Measurements from ENCODE around the gene TMEM238.

The TMEM238 gene

DNA sequence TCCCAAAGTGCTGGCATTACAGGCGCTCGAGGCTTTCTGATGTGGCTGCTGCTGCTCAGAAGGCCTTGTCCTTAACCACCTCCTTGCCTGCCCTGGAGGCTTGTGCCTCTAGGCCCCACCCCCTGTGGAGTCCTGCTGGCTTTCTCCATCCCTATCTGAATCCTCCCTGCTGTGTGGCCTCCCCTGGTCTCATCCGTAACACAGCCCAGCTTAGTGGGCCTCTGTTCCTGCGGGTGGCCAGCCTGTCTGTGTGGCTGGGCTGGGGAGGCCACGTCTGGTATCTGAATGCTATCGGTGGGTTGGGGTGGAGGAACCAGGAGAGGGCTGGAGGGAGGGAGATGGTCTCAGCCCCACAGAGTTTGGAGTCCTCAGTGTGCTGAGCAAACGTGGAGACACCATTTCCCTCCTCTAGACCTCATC lies 6.4 kb upstream of the TMEM238 start:
- peak overlapping the region; percentile 98 for H3K27ac ChIP-seq
- no peak for TF ChIP-seq ZFX (IDR thresholded peaks at IDR 0.05; ENCODE audit: borderline replicate concordance)
- TF ChIP-seq, protein P1, sequence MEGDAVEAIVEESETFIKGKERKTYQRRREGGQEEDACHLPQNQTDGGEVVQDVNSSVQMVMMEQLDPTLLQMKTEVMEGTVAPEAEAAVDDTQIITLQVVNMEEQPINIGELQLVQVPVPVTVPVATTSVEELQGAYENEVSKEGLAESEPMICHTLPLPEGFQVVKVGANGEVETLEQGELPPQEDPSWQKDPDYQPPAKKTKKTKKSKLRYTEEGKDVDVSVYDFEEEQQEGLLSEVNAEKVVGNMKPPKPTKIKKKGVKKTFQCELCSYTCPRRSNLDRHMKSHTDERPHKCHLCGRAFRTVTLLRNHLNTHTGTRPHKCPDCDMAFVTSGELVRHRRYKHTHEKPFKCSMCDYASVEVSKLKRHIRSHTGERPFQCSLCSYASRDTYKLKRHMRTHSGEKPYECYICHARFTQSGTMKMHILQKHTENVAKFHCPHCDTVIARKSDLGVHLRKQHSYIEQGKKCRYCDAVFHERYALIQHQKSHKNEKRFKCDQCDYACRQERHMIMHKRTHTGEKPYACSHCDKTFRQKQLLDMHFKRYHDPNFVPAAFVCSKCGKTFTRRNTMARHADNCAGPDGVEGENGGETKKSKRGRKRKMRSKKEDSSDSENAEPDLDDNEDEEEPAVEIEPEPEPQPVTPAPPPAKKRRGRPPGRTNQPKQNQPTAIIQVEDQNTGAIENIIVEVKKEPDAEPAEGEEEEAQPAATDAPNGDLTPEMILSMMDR (IDR thresholded peaks at IDR 0.05) = no peak

DNA sequence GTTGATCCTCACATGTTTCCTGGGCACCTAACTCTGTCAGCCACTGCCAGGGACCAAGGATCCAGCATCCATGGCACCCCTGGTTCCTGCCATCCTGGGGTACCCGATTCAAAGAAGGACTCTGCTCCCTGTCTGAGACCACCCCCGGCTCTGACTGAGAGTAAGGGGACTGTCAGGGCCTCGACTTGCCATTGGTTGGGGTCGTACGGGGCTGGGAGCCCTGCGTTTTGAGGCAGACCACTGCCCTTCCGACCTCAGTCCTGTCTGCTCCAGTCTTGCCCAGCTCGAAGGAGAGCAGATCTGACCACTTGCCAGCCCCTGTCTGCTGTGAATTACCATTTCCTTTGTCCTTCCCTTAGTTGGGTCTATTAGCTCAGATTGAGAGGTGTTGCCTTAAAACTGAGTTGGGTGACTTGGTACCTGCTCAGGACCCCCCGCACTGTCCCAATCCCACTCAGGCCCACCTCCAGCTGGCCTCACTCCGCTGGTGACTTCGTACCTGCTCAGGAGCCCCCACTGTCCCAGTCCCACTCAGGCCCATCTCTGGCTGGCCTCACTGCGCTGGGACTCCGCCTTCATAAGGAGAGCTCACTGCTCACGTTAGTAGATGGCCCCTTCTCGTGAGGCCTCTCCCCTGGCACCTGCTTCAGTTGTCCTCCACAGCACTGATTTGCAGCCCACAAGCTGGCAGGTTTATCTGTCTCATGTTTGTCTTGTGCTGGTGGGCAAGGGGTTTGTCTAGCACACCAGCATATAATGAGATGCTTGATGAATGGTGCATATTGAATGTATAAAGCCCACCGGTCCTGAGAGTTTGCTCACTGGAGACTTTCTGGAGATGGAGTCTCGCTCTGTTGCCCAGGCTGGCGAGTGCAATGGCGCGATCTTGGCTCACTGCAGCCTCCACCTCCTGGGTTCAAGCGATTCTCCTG lies 5.6 kb upstream of the TMEM238 start:
- peak overlapping the region; percentile 98 for H3K27ac ChIP-seq
- TF ChIP-seq, protein P1 (IDR thresholded peaks at IDR 0.05) = no peak
- TF ChIP-seq ZFX (IDR thresholded peaks at IDR 0.05; ENCODE audit: borderline replicate concordance) = no peak

DNA sequence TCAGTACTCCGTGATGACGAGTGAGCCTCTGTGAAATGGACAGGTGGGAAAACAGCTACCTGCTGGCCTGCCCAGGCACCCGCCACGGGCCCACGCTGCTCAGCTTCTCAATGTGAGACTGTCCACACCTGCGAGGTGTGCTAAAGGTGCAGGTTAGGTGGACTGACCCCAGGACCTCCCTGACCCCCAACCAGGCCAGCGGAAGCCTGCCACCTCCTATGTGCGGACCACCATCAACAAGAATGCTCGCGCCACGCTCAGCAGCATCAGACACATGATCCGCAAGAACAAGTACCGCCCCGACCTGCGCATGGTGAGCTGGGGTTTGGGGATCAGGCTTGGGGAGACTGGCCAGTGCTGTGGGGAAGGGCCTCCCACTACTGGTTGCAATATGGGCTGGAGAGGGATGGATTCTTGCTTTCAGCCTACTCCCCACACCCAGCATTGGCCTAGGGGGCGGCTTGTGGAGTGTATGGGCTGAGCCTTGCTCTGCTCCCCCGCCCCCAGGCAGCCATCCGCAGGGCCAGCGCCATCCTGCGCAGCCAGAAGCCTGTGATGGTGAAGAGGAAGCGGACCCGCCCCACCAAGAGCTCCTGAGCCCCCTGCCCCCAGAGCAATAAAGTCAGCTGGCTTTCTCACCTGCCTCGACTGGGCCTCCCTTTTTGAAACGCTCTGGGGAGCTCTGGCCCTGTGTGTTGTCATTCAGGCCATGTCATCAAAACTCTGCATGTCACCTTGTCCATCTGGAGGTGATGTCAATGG lies 3.8 kb upstream of the TMEM238 start:
- no peak for TF ChIP-seq ZFX (IDR thresholded peaks at IDR 0.05; ENCODE audit: borderline replicate concordance)
- peak overlapping the region; percentile 98 for H3K27ac ChIP-seq

DNA sequence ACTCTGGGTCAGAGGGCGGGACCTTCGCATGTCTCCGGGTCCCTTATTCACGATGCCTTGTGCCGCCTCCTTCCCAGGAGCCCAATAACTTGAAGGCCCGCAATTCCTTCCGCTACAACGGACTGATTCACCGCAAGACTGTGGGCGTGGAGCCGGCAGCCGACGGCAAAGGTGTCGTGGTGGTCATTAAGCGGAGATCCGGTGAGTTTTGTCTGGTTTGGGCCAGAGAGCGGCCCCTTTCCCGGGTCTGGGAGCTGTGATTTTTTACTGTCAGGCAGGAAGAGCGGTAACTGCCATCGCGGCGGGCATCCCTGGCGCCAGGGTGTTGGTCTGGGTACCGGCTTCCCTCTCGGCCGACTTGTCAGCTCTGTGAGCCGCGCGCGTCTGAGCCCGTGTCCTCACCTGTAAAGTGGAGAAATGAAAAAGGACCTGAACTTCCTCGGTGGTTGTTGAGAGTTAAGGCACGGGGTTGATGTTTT lies 2.4 kb upstream of the TMEM238 start:
- H3K27ac ChIP-seq = peak overlapping the region; percentile 98
- TF ChIP-seq ZFX (IDR thresholded peaks at IDR 0.05; ENCODE audit: borderline replicate concordance) = no peak
- TF ChIP-seq, protein P1 (IDR thresholded peaks at IDR 0.05) = no peak

DNA sequence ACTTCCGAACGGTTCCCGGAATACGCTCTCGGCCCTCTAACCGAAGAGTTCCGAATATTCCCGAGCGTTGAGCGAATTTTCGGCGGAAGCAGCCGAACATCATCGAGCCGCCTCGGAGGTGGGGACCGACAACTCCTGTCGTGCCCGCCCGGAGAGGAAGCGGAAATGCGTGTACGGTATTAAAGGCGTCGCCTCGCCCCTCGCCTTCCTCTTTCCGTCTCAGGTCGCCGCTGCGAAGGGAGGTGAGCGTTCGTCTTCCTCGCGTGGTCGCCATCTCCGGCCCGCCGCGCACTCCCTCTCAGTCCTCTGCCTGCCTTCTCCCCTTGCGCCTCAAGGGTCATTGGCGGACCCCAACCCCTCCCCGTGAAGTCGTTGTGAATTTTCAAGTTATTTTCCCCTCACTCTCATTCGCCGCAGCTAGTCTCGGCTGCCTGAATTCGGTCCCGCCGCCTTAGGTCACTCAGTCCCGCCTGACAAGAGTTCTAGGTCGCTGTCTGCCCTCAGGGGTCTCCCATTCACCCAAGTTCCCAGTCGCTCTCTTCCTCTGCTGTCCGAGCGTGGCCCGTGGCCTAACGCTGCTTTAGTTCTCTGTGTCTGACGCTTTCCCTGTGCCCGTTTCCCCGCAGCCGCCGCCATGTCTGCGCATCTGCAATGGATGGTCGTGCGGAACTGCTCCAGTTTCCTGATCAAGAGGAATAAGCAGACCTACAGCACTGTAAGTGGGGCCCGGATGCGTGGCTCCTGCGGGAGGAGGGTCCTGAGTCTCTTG lies 1.8 kb upstream of the TMEM238 start, which contains the start of gene RPL28:
RPL28 (plus strand) TSS at position 209 of the 769 bp plus-strand sequence; CDS start at position 635, 426 bp downstream.
- no peak for TF ChIP-seq ZFX (IDR thresholded peaks at IDR 0.05; ENCODE audit: borderline replicate concordance)
- TF ChIP-seq, protein P1 (IDR thresholded peaks at IDR 0.05) = no peak
- H3K27ac ChIP-seq = peak within 1 kb of the TSS; percentile 98

DNA sequence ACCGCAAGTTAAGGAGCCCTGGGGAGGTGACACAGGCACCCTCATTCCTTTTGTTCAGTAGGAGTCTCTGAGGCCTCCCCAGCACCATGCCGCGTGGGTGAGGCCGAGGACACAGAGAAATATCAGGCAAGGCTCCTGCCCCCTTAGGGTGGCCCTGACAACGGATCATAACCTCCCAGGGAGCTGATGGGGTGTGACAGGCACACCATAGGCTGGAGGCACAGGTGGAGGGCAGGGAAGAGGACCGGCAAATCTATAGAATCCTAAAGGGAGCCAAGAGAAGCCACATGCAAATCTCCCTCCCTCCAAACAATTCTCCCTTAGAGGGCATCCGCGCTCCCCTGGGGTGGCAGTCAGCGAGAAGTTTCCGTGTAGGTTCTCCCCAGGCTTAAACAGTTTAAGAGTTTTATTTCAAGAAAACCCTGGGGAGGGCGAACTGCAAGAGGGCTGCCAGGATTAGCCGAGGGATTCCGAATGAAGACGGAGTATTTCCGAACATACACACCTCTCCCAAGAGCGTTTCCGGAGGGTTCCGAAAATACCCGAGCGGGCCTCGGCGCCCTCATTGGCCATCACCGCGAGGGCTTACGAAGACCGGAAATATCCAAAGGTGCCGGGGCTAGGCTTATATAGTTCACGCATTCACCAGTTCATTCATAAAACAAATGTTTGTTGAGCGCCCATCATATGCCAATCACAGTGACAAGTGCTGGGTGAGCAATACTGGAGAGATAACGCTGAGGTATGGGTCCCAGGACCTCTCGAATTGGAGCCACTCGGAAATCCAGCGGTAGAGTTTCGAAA lies 1.0 kb upstream of the TMEM238 start:
- peak overlapping the region; percentile 98 for H3K27ac ChIP-seq
- TF ChIP-seq, protein P1 (IDR thresholded peaks at IDR 0.05) = no peak
- TF ChIP-seq ZFX (IDR thresholded peaks at IDR 0.05; ENCODE audit: borderline replicate concordance) = no peak
